H1 (cell line): ENCODE data around the gene CRACDL.

Experiments
- ATF2 ChIP-seq: IDR thresholded peaks from 2 replicates; pipeline ENCODE4 v1.6.1; 2012; ENCODE audit warnings: low read length, inconsistent platforms
- CEBPB ChIP-seq: IDR thresholded peaks from 2 replicates; pipeline ENCODE4 v1.6.1; 2012; ENCODE audit warnings: low read depth, low read length
- CTCF ChIP-seq, 3 experiments: IDR thresholded peaks; 1 replicate in 2 of 3; 2 replicates in 1 of 3; pipeline versions ENCODE4 v1.5.1 to v1.6.1; 2011; ENCODE audit warnings: low read length in 3 of 3, mild to moderate bottlenecking in 3 of 3, inconsistent platforms in 2 of 3, low read depth in 1 of 3, moderate library complexity in 1 of 3; ENCODE audit not compliant: insufficient read depth in 1 of 3; ENCODE audit errors: control extremely low read depth in 1 of 3
- EP300 ChIP-seq, 2 experiments: IDR thresholded peaks; 1 replicate in 1 of 2; 2 replicates in 1 of 2; pipeline ENCODE4 v1.6.1; 2011 to 2012; ENCODE audit warnings: low read depth in 2 of 2, low read length in 2 of 2, mild to moderate bottlenecking in 2 of 2, borderline replicate concordance in 1 of 2, inconsistent platforms in 1 of 2, moderate library complexity in 1 of 2
- GABPA ChIP-seq: IDR thresholded peaks from 2 replicates; pipeline ENCODE4 v1.6.1; 2011; ENCODE audit warnings: mild to moderate bottlenecking, low read length, moderate library complexity, borderline replicate concordance; ENCODE audit not compliant: insufficient read depth
- HDAC2 ChIP-seq, 2 experiments: fragments of 300-600 bp in 1 of 2; sonication (generic) in 1 of 2; IDR thresholded peaks; 2 replicates each; pipeline ENCODE4 v1.6.1; 2011 to 2012; ENCODE audit warnings: low read depth in 2 of 2, low read length in 2 of 2, mild to moderate bottlenecking in 2 of 2, moderate library complexity in 2 of 2, borderline replicate concordance in 1 of 2, inconsistent platforms in 1 of 2
- MAFK ChIP-seq: IDR thresholded peaks from 2 replicates; pipeline ENCODE4 v1.6.1; 2012; ENCODE audit warnings: low read depth, mild to moderate bottlenecking, improper control_type of control experiment, low read length
- POLR2A ChIP-seq, 2 experiments: IDR thresholded peaks; 1 replicate in 1 of 2; 2 replicates in 1 of 2; pipeline ENCODE4 v1.6.1; 2011; ENCODE audit warnings: low read depth in 2 of 2, low read length in 2 of 2, mild to moderate bottlenecking in 2 of 2; ENCODE audit errors: control extremely low read depth in 1 of 2
- POLR2AphosphoS5 ChIP-seq: IDR thresholded peaks from 2 replicates; pipeline ENCODE4 v1.6.1; 2011; ENCODE audit warnings: low read depth, low read length
- RBBP5 ChIP-seq: IDR thresholded peaks from 2 replicates; pipeline ENCODE4 v1.7.1; 2012; ENCODE audit warnings: low read depth, mild to moderate bottlenecking, inconsistent platforms, low read length, moderate library complexity, borderline replicate concordance
- RFX5 ChIP-seq: IDR thresholded peaks from 2 replicates; pipeline ENCODE4 v1.6.1; 2011; ENCODE audit warnings: low read depth, low read length, improper control_type of control experiment, borderline replicate concordance
- SRF ChIP-seq: IDR thresholded peaks from 2 replicates; pipeline ENCODE4 v1.6.1; 2011; ENCODE audit warnings: mild to moderate bottlenecking, low read depth, low read length, moderate library complexity
- TBP ChIP-seq: IDR thresholded peaks from 2 replicates; pipeline ENCODE4 v1.6.1; 2011; ENCODE audit warnings: low read depth, low read length, improper control_type of control experiment

- TF ChIP-seq RBBP5 (no peak), POLR2AphosphoS5 (no peak), CEBPB (no peak), TBP (no peak), EP300 (IDR thresholded peaks at IDR 0.05; ENCODE audit: borderline replicate concordance in 1 of 2, low read depth in 2 of 2, low read length in 2 of 2) (no peak), CTCF (IDR thresholded peaks at IDR 0.05; ENCODE audit: control extremely low read depth in 1 of 3, insufficient read depth in 1 of 3, low read depth in 1 of 3, low read length in 3 of 3) (no peak), POLR2A (IDR thresholded peaks at IDR 0.05; ENCODE audit: control extremely low read depth in 1 of 2, low read depth in 2 of 2, low read length in 2 of 2) (no peak), MAFK (no peak), ATF2 (no peak), RFX5 (no peak), GABPA (no peak), SRF (no peak), HDAC2 (IDR thresholded peaks at IDR 0.05; ENCODE audit: borderline replicate concordance in 1 of 2, low read depth in 2 of 2, low read length in 2 of 2) (no peak)
These were observed 128.1 kb downstream of the CRACDL start for GRCh38 chr2:98807929-98808328.
